Measurements from ENCODE around the gene KLRB1.

DNA sequence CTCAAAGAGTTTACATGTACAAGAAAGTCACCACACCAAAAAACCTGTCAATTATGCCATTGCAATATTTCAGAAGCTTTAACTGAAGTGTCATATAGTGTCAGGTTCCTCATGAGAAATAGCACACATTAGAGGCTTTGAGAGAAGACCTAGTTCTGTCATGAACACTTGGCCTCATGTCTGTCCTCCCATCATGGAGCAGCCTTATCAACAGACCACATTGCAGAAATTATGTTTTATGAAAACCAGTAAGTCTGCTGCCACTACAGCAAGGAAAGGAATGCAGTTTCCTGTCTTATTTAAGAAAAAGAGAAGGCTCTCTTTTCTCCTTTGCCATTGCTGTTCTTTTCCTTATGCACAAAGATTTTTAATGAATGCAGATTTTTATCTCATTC, 35.5 kb upstream of the KLRB1 start:
- no peak for TF ChIP-seq L3MBTL2 (conservative IDR thresholded peaks at IDR 0.05)
- TF ChIP-seq ARNT (IDR thresholded peaks at IDR 0.05) = no peak
- no peak for TF ChIP-seq FOXM1 (IDR thresholded peaks at IDR 0.05; ENCODE audit: borderline replicate concordance)
- TF ChIP-seq HDGF (IDR thresholded peaks at IDR 0.05; ENCODE audit: borderline replicate concordance) = no peak
- TF ChIP-seq BHLHE40 (IDR thresholded peaks at IDR 0.05; ENCODE audit: borderline replicate concordance) = no peak
- no peak for TF ChIP-seq LEF1 (IDR thresholded peaks at IDR 0.05; ENCODE audit: borderline replicate concordance)
- no peak for TF ChIP-seq FOXA1 (IDR thresholded peaks at IDR 0.05)
- no peak for TF ChIP-seq ELF4 (IDR thresholded peaks at IDR 0.05)
- TF ChIP-seq SP1 (IDR thresholded peaks at IDR 0.05) = no peak
- TF ChIP-seq, protein P1, sequence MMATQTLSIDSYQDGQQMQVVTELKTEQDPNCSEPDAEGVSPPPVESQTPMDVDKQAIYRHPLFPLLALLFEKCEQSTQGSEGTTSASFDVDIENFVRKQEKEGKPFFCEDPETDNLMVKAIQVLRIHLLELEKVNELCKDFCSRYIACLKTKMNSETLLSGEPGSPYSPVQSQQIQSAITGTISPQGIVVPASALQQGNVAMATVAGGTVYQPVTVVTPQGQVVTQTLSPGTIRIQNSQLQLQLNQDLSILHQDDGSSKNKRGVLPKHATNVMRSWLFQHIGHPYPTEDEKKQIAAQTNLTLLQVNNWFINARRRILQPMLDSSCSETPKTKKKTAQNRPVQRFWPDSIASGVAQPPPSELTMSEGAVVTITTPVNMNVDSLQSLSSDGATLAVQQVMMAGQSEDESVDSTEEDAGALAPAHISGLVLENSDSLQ (IDR thresholded peaks at IDR 0.05) = no peak

All from HEK293T (cell line).